MG63 (cell line): ENCODE results near the gene SNAP29. TPM values are rescaled to one million over a fixed set of nuclear protein-coding genes. Genes with fewer than 3 reads are reported as not detected.
"Not testable (repeated sequence)": the region's sequence is repeated elsewhere in the genome, so short reads cannot be mapped to it uniquely, and the experiment has no call there.

Source experiments
- DNase-seq: peaks from one replicate; pipeline ENCODE4 v3.0.0-alpha.2; 2020
- H3K27me3 ChIP-seq: fragments of 250-450 bp; sonication (Bioruptor Pico); 2 replicates; pipeline ENCODE4 v1.5.1; 2020; ENCODE audit warnings: mild to moderate bottlenecking, moderate library complexity
- H3K36me3 ChIP-seq: fragments of 250-450 bp; sonication (Bioruptor Pico); 2 replicates; pipeline ENCODE4 v1.5.1; 2020; ENCODE audit warnings: mild to moderate bottlenecking, moderate library complexity
- H3K4me3 ChIP-seq: fragments of 250-450 bp; sonication (Bioruptor Pico); 2 replicates; pipeline ENCODE4 v1.5.1; 2020; ENCODE audit warnings: mild to moderate bottlenecking, moderate library complexity
- H3K9me3 ChIP-seq: fragments of 250-450 bp; sonication (Bioruptor Pico); 2 replicates; pipeline ENCODE4 v1.5.1; 2020; ENCODE audit warnings: mild to moderate bottlenecking, moderate library complexity
- total RNA-seq: library from RNA; depleted of rRNA; stranded (reverse); fragments of >200 nt; shearing (Covaris generic); gene quantifications from 2 replicates; pipeline ENCODE4 v1.2.3, GENCODE V29; 2014; ENCODE audit warnings: low replicate concordance

The SNAP29 gene
- total RNA-seq, 1 experiment from 2014 or later, result 9.1 TPM

- peaks cover 8% of the 10 kb centered on the region for H3K36me3 ChIP-seq
- no peak overlapping the region for H3K4me3 ChIP-seq
- DNase-seq, result no peak
- H3K9me3 ChIP-seq, result no peaks in the 10 kb centered on the region
- no peaks in the 10 kb centered on the region for H3K27me3 ChIP-seq
These were observed 22.4 kb downstream of the SNAP29 start for GRCh38 chr22:20881231-20881630.

GRCh38 chr22:20881869-20882815, 23.3 kb downstream of the SNAP29 start:
- Histone ChIP-seq H3K36me3 (peaks cover 11% of the 10 kb centered on the region), H3K27me3 (no peaks in the 10 kb centered on the region), H3K9me3 (no peaks in the 10 kb centered on the region), H3K4me3 (no peak overlapping the region)
- no peak for DNase-seq

- Histone ChIP-seq H3K9me3 (no peaks in the 10 kb centered on the region), H3K4me3 (no peak overlapping the region), H3K27me3 (no peaks in the 10 kb centered on the region), H3K36me3 (peaks cover 11% of the 10 kb centered on the region)
- no peak for DNase-seq
These were observed 24.0 kb downstream of the SNAP29 start for GRCh38 chr22:20882855-20883254.

GRCh38 chr22:20884454-20884853, 25.6 kb downstream of the SNAP29 start:
- H3K4me3 ChIP-seq, result no peak overlapping the region
- H3K9me3 ChIP-seq, result no peaks in the 10 kb centered on the region
- no peak for DNase-seq
- H3K36me3 ChIP-seq, result peaks cover 14% of the 10 kb centered on the region
- H3K27me3 ChIP-seq, result no peaks in the 10 kb centered on the region

- H3K27me3 ChIP-seq, result no peaks in the 10 kb centered on the region
- H3K36me3 ChIP-seq, result peaks cover 14% of the 10 kb centered on the region
- H3K4me3 ChIP-seq, result no peak overlapping the region
- DNase-seq, result no peak
- H3K9me3 ChIP-seq, result no peaks in the 10 kb centered on the region
These were observed 26.3 kb downstream of the SNAP29 start for GRCh38 chr22:20885017-20885556.

- no peak overlapping the region for H3K4me3 ChIP-seq
- peak; percentile 75 for DNase-seq
- H3K36me3 ChIP-seq, result peaks cover 14% of the 10 kb centered on the region
- H3K9me3 ChIP-seq, result no peaks in the 10 kb centered on the region
- no peaks in the 10 kb centered on the region for H3K27me3 ChIP-seq
These were observed 26.9 kb downstream of the SNAP29 start for GRCh38 chr22:20885557-20886323.

GRCh38 chr22:20887375-20887774, 28.6 kb downstream of the SNAP29 start:
- H3K36me3 ChIP-seq, result peaks cover 14% of the 10 kb centered on the region

GRCh38 chr22:20889025-20889704, 30.4 kb downstream of the SNAP29 start:
- Histone ChIP-seq H3K36me3 (peaks cover 8% of the 10 kb centered on the region), H3K9me3 (no peaks in the 10 kb centered on the region), H3K4me3 (no peak overlapping the region), H3K27me3 (no peaks in the 10 kb centered on the region)
- DNase-seq, result no peak

More at GRCh38 chr22:20887375-20887774, 28.6 kb downstream of the SNAP29 start:
- DNase-seq, result no peak
- no peaks in the 10 kb centered on the region for H3K27me3 ChIP-seq
- no peaks in the 10 kb centered on the region for H3K9me3 ChIP-seq
- H3K4me3 ChIP-seq, result no peak overlapping the region

- H3K9me3 ChIP-seq, result no peaks in the 10 kb centered on the region
- H3K4me3 ChIP-seq, result no peak overlapping the region
- H3K27me3 ChIP-seq, result no peaks in the 10 kb centered on the region
- no peak for DNase-seq
- H3K36me3 ChIP-seq, result peaks cover 8% of the 10 kb centered on the region
These were observed 31.2 kb downstream of the SNAP29 start for GRCh38 chr22:20889904-20890540.

GRCh38 chr22:20890975-20891374, 32.2 kb downstream of the SNAP29 start:
- no peak for DNase-seq
- H3K4me3 ChIP-seq, result no peak overlapping the region
- H3K9me3 ChIP-seq, result no peaks in the 10 kb centered on the region

GRCh38 chr22:20897737-20898136, 38.9 kb downstream of the SNAP29 start:
- H3K9me3 ChIP-seq, H3K27me3 ChIP-seq, H3K4me3 ChIP-seq, DNase-seq, H3K36me3 ChIP-seq: not testable (repeated sequence)

More at GRCh38 chr22:20890975-20891374, 32.2 kb downstream of the SNAP29 start:
- H3K36me3 ChIP-seq, result peaks cover 8% of the 10 kb centered on the region
- H3K27me3 ChIP-seq, result no peaks in the 10 kb centered on the region

- H3K4me3 ChIP-seq, result no peak overlapping the region
- no peaks in the 10 kb centered on the region for H3K27me3 ChIP-seq
- no peaks in the 10 kb centered on the region for H3K9me3 ChIP-seq
- no peak for DNase-seq
- no peaks in the 10 kb centered on the region for H3K36me3 ChIP-seq
These were observed 41.1 kb downstream of the SNAP29 start for GRCh38 chr22:20899827-20900423.

- not testable (repeated sequence) for H3K27me3 ChIP-seq, H3K36me3 ChIP-seq, DNase-seq, H3K4me3 ChIP-seq, H3K9me3 ChIP-seq
These were observed 42.6 kb downstream of the SNAP29 start for GRCh38 chr22:20901093-20902033.

- no peaks in the 10 kb centered on the region for H3K9me3 ChIP-seq
- no peak overlapping the region for H3K4me3 ChIP-seq
- no peaks in the 10 kb centered on the region for H3K27me3 ChIP-seq
- no peak for DNase-seq
- H3K36me3 ChIP-seq, result no peaks in the 10 kb centered on the region
These were observed 44.3 kb downstream of the SNAP29 start for GRCh38 chr22:20903093-20903492.
